NCI-H2196 treated with DMSO at 0.1 percent for 48 hours (cell line): Measurements from ENCODE around the gene RNF38.
A peak's percentile ranks its signal among the peaks of the same experiment; 100 is the strongest.
"Not testable (repeated sequence)": the region's sequence is repeated elsewhere in the genome, so short reads cannot be mapped to it uniquely, and the experiment has no call there.

Source experiments
- DNase-seq: peaks from one replicate; lab custom pipeline; 2025; ENCODE audit not compliant: unreplicated experiment; lab: John Stamatoyannopoulos, UW

RNF38 gene

DNA sequence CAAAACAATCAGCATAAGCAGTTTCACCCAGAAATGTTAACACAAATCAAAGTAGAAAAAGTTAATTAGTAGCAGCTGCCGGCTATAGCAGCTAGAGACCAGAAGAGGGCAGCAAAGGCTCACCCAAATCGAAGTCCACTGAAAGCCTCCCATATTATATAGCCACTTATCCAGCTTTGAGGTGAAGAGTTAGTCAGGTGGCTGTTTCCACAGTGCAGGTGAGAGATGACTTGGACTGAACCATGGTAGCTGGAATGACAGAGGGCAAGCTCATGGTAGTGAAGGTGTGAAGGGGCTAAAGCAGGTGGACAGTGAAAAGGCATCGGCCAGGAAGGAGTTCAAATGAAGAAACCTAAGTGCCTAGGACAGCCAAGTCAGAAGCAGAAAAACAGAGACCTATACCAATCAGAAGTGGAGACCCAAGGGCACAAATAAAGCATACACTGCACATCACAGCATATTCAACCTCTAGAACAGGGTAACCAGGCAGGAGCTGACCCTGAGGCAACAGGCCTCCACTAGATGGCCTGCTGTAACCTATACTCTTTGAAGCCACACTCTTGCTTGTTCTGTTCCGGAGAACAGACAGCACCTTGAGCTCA, 7.2 kb upstream of the RNF38 start:
- DNase-seq = peak; percentile 85

DNA sequence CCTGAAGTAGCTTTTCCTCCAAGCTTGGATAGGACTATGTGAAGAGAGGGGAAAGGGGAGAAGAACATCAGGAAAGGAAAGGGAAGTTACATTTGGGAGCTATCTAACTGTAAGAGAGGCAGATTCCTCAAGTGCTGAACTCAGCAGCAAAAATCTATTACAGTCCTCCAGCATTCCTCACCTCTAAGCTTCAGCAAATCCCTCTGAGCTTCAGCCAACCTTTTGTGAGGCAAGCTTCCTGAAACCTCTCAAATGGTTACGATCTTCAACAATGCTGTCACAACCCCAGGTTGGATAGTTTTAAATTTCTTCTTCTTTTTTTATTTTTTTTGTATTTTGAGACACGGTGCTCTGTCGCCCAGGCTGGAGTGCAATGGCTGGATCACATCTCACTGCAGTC, 2.5 kb upstream of the RNF38 start:
- no peak for DNase-seq

DNA sequence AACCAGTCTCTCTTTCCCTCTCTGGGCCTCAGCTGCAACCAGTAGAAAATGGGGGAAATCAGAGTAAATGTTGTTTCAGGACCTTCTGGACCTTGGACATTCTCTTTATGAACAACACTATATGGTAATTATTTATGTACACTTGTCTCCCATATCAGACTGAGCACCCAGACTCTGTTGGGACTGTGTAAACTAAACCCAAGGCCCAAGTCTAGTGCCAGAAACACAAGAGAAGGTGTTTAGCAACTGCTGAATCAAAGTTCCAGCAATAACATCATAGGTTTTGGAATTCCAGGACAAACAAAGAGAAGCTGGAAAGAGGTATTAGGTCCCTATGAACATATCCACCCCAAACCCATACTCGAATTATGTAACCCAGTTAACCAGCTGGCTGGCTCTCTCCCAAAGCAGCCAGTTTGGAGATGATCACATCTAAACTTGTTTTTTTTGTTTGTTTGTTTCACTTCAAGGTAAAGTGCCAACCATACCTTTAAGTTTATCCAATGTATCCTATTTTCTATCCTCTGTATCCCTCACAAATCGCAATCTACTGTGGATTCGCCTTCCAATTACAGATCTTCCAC, 1.9 kb upstream of the RNF38 start:
- DNase-seq = no peak

DNA sequence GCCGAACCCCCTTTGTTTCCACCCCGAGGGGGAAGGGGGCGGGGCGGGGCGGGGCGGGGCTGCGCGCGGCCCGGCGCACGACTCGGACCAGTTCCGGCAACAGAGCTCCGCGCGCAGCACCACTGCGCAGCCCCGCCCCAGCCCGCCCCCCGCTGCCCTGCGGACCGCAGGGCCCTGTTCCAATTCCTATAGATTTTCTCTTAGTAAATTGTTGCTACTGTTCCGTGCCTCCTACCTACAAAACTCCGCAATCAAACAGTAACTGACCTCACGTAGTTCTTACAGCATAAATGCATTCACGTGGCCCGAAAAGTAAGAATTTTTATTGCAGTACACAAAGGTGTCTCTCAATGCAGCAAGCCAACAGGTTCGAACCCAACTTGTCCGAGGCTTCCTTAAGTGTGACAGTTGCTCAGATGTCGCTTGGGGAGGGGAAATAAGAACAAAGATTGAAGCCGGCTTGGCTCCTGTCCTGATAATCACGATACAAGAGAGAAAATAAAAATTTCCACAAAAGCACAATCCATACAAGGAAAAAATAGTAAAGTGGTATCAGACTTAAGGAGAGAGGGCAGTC, 1.2 kb upstream of the RNF38 start:
- peak; percentile 75 for DNase-seq

DNA sequence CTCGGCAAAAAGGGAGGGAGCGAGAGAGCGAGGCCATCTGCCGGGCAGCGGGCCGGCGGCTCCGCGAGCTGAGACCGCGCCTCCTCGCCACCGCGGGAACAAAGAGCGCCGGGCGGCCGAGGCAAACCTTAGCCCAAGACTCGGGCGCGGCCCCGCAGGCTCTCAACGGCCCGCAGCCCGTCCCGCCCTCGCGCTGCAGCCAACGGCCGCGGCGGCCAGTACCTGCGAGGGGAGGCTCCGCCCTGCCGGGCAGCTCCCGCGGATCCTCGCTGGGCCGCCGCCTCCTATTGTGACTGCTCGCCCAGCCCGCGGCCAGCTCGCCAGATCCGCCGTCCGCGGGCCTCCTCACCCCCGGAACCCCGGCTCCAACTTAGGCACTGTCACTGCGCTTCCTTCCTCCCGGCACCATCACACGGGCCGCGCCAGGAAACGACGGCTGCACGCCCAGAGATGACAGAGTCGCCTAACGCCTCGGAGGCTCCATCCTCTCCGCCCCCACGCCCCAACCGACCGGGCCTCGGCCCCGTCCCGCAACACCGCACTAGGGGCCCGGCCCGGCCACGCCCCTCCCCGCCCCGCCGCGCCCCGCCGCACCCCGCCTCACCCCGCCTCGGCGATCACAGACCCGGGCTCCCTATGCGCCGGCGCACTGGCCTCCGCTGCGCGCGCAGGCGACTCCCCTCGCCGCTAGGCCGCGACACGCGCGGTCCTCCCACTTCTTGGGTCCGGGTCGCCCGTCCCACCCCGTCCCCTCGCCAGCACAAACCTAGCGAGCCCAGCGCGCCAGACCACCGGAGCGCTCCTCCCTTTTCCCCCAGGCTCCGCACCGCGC, 479 bp upstream of the RNF38 start:
- DNase-seq = peak; percentile 76

DNA sequence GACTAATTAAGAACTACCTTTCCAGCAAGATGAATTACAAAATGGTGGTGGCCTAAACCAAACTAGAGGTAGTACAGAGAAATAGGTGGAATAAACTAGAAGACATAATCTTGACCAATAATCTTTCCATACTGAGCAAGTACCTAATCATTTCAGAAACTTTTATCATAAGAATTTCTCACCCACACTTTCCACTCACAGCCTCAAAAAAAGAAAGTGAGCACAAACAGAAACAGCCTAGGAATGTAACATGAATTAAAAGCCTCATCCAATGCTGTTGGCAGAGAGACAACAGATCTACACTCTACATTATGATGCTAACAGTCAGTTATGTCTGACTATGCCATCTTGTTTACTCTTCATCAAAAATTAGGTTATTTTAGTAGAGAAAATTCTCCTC, 1.3 kb downstream of the RNF38 start:
- no peak for DNase-seq

DNA sequence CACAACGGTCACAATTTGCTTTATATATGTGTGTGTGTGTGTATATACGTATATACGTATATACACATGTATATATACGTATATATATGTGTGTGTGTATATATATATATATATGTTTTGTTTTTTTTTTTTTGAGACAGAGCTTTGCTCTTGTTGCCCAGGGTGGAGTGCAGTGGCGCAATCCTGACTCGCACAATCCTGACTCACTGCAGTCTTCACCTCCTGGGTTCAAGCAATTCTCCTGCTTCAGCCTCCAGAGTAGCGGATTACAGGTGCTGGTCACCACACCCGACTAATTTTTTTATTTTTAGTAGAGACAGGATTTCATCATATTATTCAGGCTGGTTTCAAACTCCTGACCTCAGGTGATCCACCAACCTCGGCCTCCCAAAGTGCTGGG, 3.1 kb downstream of the RNF38 start:
- no peak for DNase-seq

DNA sequence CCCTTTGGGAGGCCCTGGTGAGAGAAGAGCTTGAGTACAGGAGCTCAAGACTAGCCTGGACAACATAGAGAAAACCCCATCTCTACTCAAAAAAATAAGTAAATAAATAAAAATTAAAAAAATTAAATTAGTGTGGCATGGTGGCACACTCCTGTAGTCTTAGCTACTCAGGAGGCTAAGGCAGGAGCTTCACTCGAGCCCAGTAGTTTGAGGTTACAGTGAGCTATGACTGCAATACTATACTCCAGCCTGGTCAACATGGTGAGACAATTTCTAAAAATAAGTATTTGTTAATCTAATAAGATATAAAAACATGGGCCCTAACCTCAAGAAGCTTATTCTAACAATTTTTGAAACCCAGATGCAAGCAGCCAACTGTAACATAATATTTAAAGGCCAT, 7.6 kb downstream of the RNF38 start:
- DNase-seq = no peak

DNA sequence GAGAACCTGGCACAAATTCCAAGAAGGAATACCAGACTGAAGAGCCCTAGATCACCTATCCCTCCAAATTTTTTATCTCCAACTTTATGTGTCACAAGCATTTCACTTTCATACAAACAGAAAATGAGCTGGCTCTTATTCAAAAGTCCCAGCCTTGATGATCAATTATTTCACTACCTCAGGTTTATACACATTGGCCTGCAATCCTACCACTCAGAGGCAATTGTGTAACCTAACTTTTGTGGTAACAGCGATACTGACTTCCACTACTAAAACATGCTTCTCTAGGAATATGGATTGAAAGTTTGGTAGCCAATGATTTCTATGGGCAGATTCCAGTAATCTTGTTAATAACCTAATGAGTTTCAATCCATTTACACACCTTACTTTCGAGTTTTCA, 10.5 kb downstream of the RNF38 start:
- DNase-seq = no peak

DNA sequence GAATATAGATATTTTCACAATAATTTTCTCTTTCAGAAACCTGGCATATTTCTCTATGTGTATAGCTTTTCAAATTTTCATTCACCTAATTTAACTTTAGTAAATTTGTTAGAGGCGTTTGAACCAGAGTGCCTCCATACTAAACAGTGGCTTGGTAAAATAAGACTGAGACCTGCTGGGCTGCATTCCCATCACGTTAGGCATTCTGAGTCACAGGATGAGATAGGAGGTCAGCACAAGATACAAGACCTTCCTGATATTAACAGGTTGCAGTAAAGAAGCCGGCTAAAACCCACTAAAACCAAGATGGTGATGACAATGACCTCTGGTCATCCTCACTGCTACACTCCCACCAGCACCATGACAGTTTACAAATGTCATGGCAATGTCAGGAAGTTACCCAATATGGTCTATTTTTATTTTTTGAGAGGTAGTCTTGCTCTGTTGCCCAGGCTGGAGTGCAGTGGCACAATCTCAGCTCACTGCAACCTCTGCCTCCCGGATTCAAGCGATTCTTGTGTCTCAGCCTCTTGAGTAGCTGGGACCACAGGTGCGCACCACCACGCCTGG, 13.6 kb downstream of the RNF38 start:
- not testable (repeated sequence) for DNase-seq

DNA sequence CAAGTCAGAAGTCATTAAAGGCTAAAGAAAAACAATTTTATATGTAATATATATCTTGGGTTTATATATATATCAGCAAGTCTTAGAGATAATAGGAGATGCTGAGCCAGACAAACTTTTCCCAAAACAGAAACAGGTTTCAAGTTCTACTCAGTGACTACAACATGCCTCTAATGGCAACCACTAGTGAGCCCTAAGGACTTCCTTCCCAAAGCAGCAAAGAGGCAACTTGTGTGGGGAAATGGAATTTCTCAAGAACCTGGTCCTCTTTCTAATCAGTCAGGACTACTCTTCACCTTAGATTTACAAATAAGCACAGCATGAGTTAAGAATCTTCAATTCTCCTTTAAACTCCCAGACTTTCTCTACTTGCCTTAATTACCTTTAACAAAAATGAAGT, 17.6 kb downstream of the RNF38 start:
- no peak for DNase-seq

DNA sequence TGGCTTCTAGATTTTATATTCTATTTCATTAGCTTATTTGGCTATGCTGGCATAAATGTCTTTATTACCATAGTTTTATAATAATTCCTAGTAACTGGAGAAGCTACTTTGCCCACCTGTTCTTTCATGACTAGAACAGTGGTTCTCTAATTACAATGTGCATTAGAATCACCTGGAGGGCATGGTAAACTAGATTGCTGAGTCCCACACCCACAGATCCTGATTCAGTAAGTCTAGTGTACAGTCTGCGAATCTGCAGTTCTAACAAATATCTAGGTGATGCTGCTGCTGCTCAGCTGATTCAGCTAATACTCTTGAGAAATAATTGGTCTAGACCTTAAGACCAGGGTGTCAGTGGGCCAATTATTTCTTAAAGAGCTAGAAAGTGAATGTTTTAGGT, 35.5 kb downstream of the RNF38 start:
- no peak for DNase-seq

DNA sequence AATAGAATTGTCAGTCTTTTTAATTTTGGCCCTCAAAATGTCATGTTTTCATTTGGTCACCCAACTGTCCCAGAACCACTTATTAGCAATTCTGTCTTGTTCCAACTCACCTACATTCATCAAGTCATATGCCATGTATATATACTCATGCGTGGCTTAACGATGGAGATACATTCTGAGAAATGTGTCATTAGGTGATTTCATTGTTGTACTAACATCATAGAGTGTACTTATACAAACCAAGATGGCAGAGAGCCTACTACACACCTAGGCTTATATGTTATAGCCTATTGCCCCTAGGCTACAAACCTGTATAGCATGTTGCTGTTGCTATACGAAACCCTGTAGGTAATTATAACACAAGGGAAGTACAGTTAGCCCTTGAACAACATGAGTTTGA, 36.6 kb downstream of the RNF38 start:
- DNase-seq = no peak

DNA sequence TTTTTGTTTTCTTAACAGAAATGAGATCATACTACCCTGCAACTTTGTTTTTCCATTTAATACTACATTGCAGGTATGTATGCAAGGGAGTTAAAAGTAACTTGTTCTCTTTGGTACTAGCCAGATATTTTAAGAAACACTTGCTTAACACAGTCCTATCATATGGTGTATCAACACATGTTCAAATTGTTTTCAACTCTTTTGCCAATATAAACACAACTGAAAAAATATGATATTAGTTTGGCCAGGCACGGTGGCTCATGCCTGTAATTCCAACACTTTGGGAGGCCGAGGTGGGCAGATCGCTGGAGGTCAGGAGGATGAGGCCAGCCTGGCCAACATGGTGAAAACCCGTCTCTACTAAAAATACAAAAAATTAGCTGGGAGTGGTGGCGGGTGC, 41.6 kb downstream of the RNF38 start:
- no peak for DNase-seq

DNA sequence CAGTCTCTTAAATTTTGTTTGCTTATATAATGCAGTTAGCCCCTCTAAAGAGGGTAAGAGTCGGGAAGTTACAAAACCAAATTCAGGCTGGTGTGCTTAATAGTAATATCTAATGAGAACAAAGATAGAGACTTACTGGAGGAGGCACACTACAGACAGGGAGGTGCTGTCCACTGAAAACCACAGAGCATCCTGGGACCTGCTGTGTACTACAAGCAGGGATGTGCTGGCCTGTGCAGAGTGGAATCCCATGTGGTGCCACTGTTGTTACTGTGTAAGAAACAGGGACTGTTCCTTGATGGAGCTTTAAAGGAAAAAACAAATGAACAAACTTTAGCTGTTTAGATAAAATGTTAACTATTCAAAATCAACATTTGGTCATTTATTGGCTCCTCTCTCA, 42.4 kb downstream of the RNF38 start:
- DNase-seq = no peak

DNA sequence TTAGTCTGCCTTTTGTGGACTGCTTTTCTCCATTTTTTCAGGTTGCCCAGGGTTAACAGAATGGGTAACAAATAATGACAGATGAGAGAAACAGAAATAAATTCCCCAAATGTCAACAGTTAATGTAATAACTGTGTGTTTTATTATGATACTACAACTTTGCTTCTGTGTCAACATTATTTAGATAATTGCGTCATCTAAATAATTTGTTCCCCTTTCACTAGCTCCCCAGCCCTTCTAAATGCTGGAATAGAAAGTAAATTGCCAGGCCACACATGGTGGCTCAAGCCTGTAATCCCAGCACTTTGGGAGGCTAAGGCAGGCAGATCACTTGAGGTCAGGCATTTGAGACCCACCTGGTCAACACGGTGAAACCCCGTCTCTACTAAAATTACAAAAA, 53.5 kb downstream of the RNF38 start:
- no peak for DNase-seq

DNA sequence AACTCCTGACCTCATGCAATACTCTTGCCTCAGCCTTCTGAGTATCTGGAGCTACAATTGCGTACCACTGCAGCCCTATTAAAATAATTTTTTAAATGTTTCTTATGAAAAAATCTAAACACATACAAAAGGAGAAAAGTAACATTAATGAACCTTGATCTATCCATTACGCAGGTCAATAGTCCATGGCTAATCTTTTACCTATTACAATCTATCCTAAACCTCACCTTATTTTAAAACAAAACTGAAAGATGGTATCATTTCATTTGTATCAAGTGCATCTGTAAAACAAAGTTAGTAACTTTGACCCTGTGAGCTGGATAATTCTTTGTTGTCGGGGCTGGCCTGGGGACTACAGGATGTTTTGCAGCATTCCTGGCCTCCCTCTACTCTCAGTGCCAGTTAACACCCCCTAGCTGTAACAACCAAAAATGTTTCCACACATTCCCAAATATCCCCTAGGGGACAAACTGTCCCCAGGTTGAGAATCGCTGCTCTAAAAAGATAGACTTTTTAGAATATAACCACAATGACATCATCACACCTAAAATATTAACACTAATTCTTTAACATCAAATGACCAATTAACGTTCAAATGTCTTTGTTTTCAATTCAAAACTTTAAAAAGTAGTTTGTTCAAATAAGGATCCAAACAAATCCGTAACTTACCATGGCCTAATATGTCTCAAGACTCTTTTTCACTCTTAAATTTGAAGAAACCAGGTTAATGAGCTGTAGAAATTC, 54.8 kb downstream of the RNF38 start:
- no peak for DNase-seq

DNA sequence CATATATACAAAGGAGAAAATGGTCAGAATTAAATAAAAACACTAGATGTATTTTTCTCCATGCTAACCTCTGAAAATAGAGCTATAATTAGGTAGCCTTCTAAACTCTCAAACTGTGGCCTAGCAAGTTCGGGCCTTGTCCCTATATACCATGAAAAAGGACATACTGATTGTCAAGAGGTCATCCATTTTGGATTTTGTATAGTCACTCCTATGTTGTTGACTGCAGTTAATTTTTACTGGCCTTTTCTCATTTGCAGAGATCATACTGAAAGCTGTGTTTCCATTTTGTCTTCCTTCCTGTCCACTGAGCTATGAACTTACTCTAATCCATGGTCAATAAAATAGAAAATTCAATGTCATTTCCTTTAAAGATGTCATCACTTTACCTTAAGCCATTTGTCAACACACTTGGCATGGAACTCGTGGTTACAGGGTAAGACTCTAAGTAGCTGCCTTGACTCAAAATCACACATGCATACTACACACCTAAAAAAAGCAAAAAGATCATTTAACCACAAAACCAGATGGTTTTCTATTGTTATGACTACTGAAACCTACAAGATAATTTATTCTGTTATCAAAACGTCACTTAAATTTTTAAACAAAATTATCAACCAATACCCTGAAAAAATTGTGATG, 58.0 kb downstream of the RNF38 start:
- DNase-seq = no peak

DNA sequence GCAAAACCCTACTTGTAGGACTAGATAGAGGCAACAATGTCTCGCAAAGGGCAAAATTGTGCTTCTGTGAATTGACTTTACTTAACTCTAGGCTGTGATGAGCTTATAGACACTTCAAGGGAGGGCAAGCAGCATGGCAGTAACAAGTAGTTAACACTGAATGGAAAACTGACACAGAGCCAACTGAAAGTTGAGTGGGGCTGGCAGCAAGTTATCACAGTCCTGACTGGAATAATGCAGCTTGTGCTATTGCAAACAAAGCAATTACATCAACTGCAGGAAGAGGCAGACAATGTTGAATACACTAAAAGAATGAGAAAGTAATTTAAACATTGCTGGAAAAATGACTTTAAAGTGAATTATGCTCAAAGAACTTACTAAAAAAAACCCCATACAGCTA, 62.2 kb downstream of the RNF38 start:
- DNase-seq = no peak

DNA sequence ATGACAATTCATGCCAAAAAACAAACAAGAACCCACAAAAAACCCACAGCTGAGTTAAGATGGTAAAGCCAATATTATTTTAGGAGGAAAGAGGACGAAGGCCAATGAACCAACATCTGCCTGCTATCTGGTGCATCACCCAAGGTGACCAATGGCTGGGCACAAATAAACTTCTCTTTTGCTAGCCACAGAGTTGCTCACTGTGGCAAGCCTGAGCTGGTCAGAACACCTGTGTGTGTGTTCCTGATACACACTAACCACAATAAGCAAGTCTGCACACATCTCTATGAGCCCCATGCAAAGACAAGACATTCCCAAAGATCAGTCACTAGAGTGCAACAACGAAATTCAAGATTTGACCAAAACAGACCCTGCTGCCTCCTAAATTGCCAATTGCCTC, 63.1 kb downstream of the RNF38 start:
- DNase-seq = no peak
